Measurements from ENCODE around the gene MYO10. TPM values are rescaled to one million over a fixed set of nuclear protein-coding genes. Genes with fewer than 3 reads are reported as not detected.
"Not testable (repeated sequence)": the region's sequence is repeated elsewhere in the genome, so short reads cannot be mapped to it uniquely, and the experiment has no call there.

The MYO10 gene
- polyA plus RNA-seq (ENCODE audit: insufficient read length in 4 of 4) = 10 to 100 TPM; 28.8 to 46.4 (median 40.1) TPM

- peak in 2 of 4 donors; percentile 74 to 79 for DNase-seq (ENCODE audit: low read depth in 4 of 4, low spot score in 3 of 4)
Observed at GRCh38 chr5:16936150-16936988, at the start of gene MYO10. MYO10 (minus strand) TSS chr5:16936288; CDS start chr5:16935808, 480 bp downstream.

GRCh38 chr5:16985304-16985703 is 49.2 kb upstream of the MYO10 start:
- not testable (repeated sequence) for DNase-seq (ENCODE audit: low read depth in 4 of 4, low spot score in 3 of 4)

GRCh38 chr5:16983972-16984371 is 47.9 kb upstream of the MYO10 start:
- no peak for DNase-seq (ENCODE audit: low read depth in 4 of 4, low spot score in 3 of 4)

- no peak for DNase-seq (ENCODE audit: low read depth in 4 of 4, low spot score in 3 of 4)
Observed at GRCh38 chr5:16983022-16983639, 47.0 kb upstream of the MYO10 start.

GRCh38 chr5:16981700-16982099 is 45.6 kb upstream of the MYO10 start:
- no peak for DNase-seq (ENCODE audit: low read depth in 4 of 4, low spot score in 3 of 4)

GRCh38 chr5:16980983-16981382 is 44.9 kb upstream of the MYO10 start:
- no peak for DNase-seq (ENCODE audit: low read depth in 4 of 4, low spot score in 3 of 4)

- DNase-seq (ENCODE audit: low read depth in 4 of 4, low spot score in 3 of 4) = no peak
Observed at GRCh38 chr5:16978296-16978695, 42.2 kb upstream of the MYO10 start.

GRCh38 chr5:16976625-16977008 is 40.5 kb upstream of the MYO10 start:
- no peak for DNase-seq (ENCODE audit: low read depth in 4 of 4, low spot score in 3 of 4)

- no peak for DNase-seq (ENCODE audit: low read depth in 4 of 4, low spot score in 3 of 4)
Observed at GRCh38 chr5:16975950-16976624, 40.0 kb upstream of the MYO10 start.

GRCh38 chr5:16974981-16975380 is 38.9 kb upstream of the MYO10 start:
- DNase-seq (ENCODE audit: low read depth in 4 of 4, low spot score in 3 of 4) = no peak

- DNase-seq (ENCODE audit: low read depth in 4 of 4, low spot score in 3 of 4) = no peak
Observed at GRCh38 chr5:16970826-16971225, 34.7 kb upstream of the MYO10 start.

GRCh38 chr5:16970260-16970659 is 34.2 kb upstream of the MYO10 start:
- no peak for DNase-seq (ENCODE audit: low read depth in 4 of 4, low spot score in 3 of 4)

- DNase-seq (ENCODE audit: low read depth in 4 of 4, low spot score in 3 of 4) = no peak
Observed at GRCh38 chr5:16965581-16965980, 29.5 kb upstream of the MYO10 start.

- DNase-seq (ENCODE audit: low read depth in 4 of 4, low spot score in 3 of 4) = no peak
Observed at GRCh38 chr5:16963821-16964220, 27.7 kb upstream of the MYO10 start.

- DNase-seq (ENCODE audit: low read depth in 4 of 4, low spot score in 3 of 4) = no peak
Observed at GRCh38 chr5:16961131-16961530, 25.0 kb upstream of the MYO10 start.

GRCh38 chr5:16957304-16958196 is 21.5 kb upstream of the MYO10 start:
- no peak for DNase-seq (ENCODE audit: low read depth in 4 of 4, low spot score in 3 of 4)

GRCh38 chr5:16953729-16954128 is 17.6 kb upstream of the MYO10 start:
- no peak for DNase-seq (ENCODE audit: low read depth in 4 of 4, low spot score in 3 of 4)

- DNase-seq (ENCODE audit: low read depth in 4 of 4, low spot score in 3 of 4) = no peak
Observed at GRCh38 chr5:16952968-16953671, 17.0 kb upstream of the MYO10 start.

GRCh38 chr5:16946725-16947124 is 10.6 kb upstream of the MYO10 start:
- DNase-seq (ENCODE audit: low read depth in 4 of 4, low spot score in 3 of 4) = no peak

Data from left renal pelvis (tissue), 4 donors.